Nephron progenitor cell (in vitro differentiated cells): ENCODE results near the gene SEPTIN11.

Source experiments
- DNase-seq: peaks from one replicate; pipeline ENCODE4 v3.0.0; 2021
- H3K27ac Mint-ChIP-seq: 2 replicates; pipeline ENCODE4 v1.8.0; 2021; ENCODE audit warnings: mild to moderate bottlenecking, moderate library complexity, mixed read lengths
- H3K27me3 Mint-ChIP-seq: 2 replicates; pipeline ENCODE4 v1.8.0; 2021; ENCODE audit warnings: mild to moderate bottlenecking, low read depth, mixed read lengths; ENCODE audit not compliant: poor library complexity
- H3K36me3 Mint-ChIP-seq: 2 replicates; pipeline ENCODE4 v1.8.0; 2021; ENCODE audit warnings: low read depth, mixed read lengths
- H3K4me1 Mint-ChIP-seq: 2 replicates; pipeline ENCODE4 v1.8.0; 2021; ENCODE audit warnings: mixed read lengths
- H3K4me3 Mint-ChIP-seq: 2 replicates; pipeline ENCODE4 v1.8.0; 2021; ENCODE audit warnings: mild to moderate bottlenecking, moderate library complexity, mixed read lengths
- H3K9me3 Mint-ChIP-seq: 2 replicates; pipeline ENCODE4 v1.8.0; 2021; ENCODE audit warnings: mild to moderate bottlenecking, moderate library complexity, mixed read lengths
- TF ChIP-seq, protein P1 (sequence below): fragments of 200-600 bp; sonication (generic); IDR thresholded peaks from 2 replicates; pipeline ENCODE4 v1.5.0; 2021; ENCODE audit warnings: antibody characterized with exemption

SEPTIN11 gene

DNA sequence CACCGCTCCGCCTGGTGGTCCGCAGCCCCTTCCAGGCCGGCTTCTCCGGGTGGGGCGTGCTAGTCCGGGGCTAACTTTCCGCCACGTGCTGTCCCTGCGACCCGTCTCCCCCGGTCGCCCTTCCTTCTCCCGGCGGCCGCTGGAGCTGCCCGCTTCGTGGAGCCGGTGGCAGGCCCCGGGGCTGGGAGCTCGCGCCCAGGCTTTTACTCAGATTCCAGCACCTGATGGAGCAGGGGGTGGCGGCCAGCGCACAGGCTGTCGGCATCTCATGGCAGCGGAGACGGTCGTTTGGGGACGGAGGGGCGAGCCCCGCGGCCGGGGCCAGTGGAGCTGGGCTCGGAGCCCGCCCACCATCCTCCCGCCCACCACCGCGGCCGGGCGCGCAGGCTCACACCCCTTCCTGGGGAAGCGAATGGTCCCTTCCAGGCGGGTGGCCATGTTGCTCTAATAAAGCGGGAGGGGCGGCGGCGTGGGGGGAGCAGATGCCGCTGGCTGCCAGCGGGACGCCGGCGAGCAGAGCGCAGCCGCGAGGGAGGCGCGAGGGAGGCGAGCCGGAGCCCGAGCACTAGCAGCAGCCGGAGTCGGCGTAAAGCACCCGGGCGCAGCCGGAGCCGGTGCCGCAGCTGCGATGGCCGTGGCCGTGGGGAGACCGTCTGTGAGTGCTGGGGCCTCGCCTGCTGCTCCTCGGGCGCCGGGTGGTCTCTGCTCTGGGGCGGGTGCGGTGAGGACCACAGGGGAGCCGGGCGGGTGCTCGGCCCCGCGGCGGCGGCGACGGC lies at the start of gene SEPTIN11:
Gene SEPTIN11, plus strand, starts transcription at position 477 of the 776 bp plus-strand sequence. Its CDS starts 152 bp downstream, at position 629.
- Mint-ChIP-seq H3K27me3 (no peaks in the 10 kb centered on the region), H3K9me3 (peaks cover 26% of the 10 kb centered on the region), H3K27ac (peak within 1 kb of the TSS; percentile 94), H3K4me3 (peak within 1 kb of the TSS; percentile 93), H3K36me3 (peaks cover 69% of the 10 kb centered on the region), H3K4me1 (peaks cover 68% of the 10 kb centered on the region)
- DNase-seq, result peak; percentile 92
- TF ChIP-seq, protein P1, sequence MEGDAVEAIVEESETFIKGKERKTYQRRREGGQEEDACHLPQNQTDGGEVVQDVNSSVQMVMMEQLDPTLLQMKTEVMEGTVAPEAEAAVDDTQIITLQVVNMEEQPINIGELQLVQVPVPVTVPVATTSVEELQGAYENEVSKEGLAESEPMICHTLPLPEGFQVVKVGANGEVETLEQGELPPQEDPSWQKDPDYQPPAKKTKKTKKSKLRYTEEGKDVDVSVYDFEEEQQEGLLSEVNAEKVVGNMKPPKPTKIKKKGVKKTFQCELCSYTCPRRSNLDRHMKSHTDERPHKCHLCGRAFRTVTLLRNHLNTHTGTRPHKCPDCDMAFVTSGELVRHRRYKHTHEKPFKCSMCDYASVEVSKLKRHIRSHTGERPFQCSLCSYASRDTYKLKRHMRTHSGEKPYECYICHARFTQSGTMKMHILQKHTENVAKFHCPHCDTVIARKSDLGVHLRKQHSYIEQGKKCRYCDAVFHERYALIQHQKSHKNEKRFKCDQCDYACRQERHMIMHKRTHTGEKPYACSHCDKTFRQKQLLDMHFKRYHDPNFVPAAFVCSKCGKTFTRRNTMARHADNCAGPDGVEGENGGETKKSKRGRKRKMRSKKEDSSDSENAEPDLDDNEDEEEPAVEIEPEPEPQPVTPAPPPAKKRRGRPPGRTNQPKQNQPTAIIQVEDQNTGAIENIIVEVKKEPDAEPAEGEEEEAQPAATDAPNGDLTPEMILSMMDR, result no peak

DNA sequence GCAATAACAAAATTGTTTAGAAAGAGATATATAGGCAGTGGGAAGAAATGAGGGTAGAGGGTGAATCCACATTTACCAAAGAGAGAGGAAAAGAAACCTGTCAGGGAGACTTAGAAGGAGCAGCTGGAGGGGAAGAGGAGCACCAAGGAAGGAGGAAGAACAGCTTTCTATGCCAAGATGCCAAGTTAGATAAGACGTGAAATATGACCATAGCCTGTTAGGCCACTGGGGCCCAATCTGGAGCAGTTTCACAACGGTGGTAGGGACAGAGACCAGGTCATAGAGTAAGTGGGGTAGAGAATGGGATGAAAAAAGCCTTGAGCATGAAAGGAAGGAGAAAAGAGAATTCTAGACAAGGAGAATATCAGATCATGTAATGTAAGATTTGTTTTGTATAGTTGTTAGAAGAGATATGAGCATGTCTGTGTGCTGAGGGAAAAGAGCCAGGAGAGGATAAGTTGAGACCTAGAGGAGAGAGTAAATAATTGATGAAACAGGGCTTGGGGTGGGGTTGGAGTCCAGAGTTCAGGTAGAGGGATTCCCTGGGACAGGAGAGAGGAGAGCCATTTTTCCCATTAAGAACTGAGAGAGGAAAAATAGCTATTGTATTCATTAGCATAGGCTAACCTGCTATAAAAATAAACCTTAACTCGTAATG lies 47.2 kb upstream of the SEPTIN11 start:
- no peak overlapping the region for H3K27ac Mint-ChIP-seq
- peaks cover 32% of the 10 kb centered on the region for H3K27me3 Mint-ChIP-seq
- peaks cover 12% of the 10 kb centered on the region for H3K4me1 Mint-ChIP-seq
- H3K36me3 Mint-ChIP-seq, result peaks cover 27% of the 10 kb centered on the region
- H3K4me3 Mint-ChIP-seq, result no peak overlapping the region
- DNase-seq, result no peak
- TF ChIP-seq, protein P1, result no peak
- peaks cover 26% of the 10 kb centered on the region for H3K9me3 Mint-ChIP-seq

DNA sequence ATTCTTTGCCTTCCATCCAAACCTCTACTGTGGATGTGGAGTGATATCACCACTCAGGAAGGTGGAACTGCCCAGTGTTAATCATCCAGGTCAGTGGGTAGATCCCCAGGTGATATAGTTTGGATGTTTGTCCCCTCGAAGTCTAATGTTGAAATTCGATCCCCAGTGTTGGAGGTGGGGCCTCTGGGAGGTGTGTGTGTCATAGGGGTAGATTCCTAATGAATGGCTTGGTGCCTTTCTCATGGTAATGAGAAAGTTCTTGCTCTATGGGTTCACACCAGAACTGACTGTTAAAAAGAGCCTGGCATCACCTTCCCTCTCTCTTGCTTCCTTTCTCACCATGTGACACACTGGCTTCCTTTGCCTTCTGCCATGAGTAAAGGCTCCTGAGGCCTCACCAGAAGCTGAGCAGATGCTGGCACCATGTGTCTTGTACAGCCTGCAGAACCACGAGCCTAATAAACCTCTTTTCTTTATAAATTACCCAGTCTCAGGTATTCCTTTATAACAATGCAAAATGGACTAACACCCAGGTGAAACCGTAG lies 44.8 kb upstream of the SEPTIN11 start:
- Mint-ChIP-seq H3K9me3 (peaks cover 48% of the 10 kb centered on the region), H3K36me3 (peaks cover 51% of the 10 kb centered on the region), H3K4me1 (no peaks in the 10 kb centered on the region), H3K4me3 (no peak overlapping the region), H3K27me3 (peaks cover 18% of the 10 kb centered on the region), H3K27ac (no peak overlapping the region)
- TF ChIP-seq, protein P1, result no peak
- no peak for DNase-seq

DNA sequence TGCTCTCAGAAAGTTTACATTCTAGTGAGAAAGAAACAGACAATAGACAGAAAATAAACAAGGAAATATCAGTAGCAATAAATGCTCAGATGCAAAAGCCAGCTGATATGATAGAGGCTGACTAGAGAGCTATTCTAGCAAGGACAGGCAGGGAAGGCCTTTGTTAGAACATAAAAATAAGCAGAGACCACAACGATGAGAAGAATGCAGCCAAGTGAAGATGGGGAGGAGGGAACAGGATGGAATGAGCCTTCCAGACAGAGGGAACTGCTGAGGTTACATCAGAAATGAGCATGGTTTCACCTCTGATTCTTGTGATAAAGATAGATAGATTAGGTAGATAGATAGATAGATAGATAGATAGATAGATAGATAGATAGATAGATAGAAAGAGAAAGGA lies 44.0 kb upstream of the SEPTIN11 start:
- Mint-ChIP-seq H3K9me3 (peaks cover 48% of the 10 kb centered on the region), H3K27me3 (peaks cover 11% of the 10 kb centered on the region), H3K36me3 (peaks cover 55% of the 10 kb centered on the region), H3K4me3 (no peak overlapping the region), H3K4me1 (no peaks in the 10 kb centered on the region), H3K27ac (no peak overlapping the region)
- TF ChIP-seq, protein P1, result no peak
- no peak for DNase-seq

DNA sequence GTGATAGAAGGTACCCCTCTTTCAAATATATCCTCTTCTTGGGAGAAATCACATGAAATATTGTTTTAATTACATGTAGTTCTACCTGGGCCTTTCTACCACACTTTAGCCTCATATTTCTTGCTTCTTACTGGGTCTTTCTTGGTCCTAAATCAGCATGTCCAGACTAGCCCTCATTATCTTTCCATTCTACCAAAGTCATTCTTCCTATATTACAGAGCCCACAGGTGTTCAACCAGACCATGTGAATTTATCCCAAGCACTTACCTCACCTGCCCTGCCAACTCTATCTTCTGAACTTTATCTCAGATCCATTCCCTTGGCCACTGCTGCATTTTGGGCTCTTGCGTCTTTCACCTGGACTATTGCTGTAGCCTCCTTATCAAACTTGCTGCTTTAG lies 39.8 kb upstream of the SEPTIN11 start:
- no peaks in the 10 kb centered on the region for H3K4me1 Mint-ChIP-seq
- no peak overlapping the region for H3K27ac Mint-ChIP-seq
- TF ChIP-seq, protein P1, result no peak

More for the DNA sequence above, 39.8 kb upstream of the SEPTIN11 start:
- no peak for DNase-seq
- Mint-ChIP-seq H3K36me3 (peaks cover 54% of the 10 kb centered on the region), H3K27me3 (peaks cover 8% of the 10 kb centered on the region), H3K9me3 (peaks cover 48% of the 10 kb centered on the region), H3K4me3 (no peak overlapping the region)
